Thyroid gland (tissue), 4 donors: Measurements from ENCODE around the gene TFF2.

ENCODE experiments used
- POLR2A ChIP-seq, 2 donors: fragments of 450-650 bp; IDR thresholded peaks; one replicate each; pipeline ENCODE4 v1.6.1; 2017; ENCODE audit warnings: antibody characterized with exemption in 2 of 2, mild to moderate bottlenecking in 2 of 2, moderate library complexity in 1 of 2
- TF ChIP-seq, protein P1 (sequence below), 6 experiments: fragments of 200-600 bp in 3 of 6; fragments of 450-650 bp in 3 of 6; sonication (generic) in 3 of 6; IDR thresholded peaks; one replicate each; pipeline ENCODE4 v1.5.1; 2016 to 2019; ENCODE audit warnings: antibody characterized with exemption in 6 of 6, mild to moderate bottlenecking in 2 of 6, inconsistent platforms in 1 of 6, moderate library complexity in 1 of 6

DNA sequence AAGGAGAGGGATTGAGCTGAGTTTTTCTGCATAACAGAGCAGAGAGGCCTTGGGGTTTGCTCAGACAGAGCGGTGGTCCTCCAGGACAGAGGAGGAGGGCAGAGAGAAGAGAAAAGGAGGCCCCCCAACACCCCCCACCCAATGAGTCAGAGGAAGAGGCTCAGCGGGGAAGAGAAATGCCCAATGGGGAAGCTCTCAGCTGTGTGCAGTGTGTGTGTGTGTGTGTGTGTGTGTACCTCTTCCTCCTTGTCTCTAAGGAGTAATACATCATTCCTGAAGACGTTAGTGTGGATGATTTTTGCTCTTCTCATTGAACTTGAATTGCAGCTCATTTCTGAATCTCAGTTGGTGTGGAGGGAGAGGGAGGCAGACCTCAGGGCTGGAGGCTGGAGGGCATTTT lies 36.4 kb upstream of the TFF2 start:
- TF ChIP-seq POLR2A (IDR thresholded peaks at IDR 0.05): no peak
- TF ChIP-seq, protein P1, sequence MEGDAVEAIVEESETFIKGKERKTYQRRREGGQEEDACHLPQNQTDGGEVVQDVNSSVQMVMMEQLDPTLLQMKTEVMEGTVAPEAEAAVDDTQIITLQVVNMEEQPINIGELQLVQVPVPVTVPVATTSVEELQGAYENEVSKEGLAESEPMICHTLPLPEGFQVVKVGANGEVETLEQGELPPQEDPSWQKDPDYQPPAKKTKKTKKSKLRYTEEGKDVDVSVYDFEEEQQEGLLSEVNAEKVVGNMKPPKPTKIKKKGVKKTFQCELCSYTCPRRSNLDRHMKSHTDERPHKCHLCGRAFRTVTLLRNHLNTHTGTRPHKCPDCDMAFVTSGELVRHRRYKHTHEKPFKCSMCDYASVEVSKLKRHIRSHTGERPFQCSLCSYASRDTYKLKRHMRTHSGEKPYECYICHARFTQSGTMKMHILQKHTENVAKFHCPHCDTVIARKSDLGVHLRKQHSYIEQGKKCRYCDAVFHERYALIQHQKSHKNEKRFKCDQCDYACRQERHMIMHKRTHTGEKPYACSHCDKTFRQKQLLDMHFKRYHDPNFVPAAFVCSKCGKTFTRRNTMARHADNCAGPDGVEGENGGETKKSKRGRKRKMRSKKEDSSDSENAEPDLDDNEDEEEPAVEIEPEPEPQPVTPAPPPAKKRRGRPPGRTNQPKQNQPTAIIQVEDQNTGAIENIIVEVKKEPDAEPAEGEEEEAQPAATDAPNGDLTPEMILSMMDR (IDR thresholded peaks at IDR 0.05): no peak
